IMR-90 (cell line): ENCODE measurements around the gene POR.

Experiments
- BHLHE40 ChIP-seq: fragments of 150-350 bp; IDR thresholded peaks from 2 replicates; pipeline ENCODE4 v1.6.1; 2016; ENCODE audit warnings: mild to moderate bottlenecking, low read depth, low read length
- CHD1 ChIP-seq: IDR thresholded peaks from 2 replicates; pipeline ENCODE4 v1.6.1; 2012; ENCODE audit warnings: low read depth, low read length, improper control_type of control experiment

DNA sequence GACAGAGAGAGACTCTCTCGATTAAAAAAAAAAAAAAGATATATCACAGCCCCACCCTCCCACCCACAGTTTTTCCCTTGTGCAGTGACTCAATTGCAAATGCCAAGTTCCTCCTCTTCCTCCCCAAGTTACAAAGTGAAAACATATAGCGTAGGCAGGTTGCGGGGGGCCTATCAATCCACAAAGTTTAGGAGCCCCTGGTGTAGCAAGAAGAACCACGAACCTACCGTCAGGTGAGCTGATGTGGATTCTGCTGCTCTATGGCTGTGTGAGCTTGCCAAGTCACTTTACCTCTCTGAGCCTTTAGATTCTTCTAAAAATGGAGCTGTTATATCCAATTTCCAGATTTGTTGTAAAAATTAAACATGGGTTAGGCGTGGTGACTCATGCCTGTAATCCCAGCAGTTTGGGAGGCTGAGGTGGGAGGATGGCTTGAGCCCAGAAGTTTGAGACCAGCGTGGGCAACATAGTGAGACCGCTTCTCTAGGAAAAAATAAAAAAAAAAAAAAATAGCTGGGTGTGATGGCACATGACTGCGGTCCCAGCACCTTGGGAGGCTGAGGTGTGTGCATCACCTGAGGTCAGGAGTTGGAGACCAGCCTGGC, 44.3 kb upstream of the POR start:
- TF ChIP-seq CHD1: no peak
- no peak for TF ChIP-seq BHLHE40
